ENCODE results near the gene PIP5K1C.
"Not testable (repeated sequence)": the region's sequence is repeated elsewhere in the genome, so short reads cannot be mapped to it uniquely, and the experiment has no call there.

The PIP5K1C gene

DNA sequence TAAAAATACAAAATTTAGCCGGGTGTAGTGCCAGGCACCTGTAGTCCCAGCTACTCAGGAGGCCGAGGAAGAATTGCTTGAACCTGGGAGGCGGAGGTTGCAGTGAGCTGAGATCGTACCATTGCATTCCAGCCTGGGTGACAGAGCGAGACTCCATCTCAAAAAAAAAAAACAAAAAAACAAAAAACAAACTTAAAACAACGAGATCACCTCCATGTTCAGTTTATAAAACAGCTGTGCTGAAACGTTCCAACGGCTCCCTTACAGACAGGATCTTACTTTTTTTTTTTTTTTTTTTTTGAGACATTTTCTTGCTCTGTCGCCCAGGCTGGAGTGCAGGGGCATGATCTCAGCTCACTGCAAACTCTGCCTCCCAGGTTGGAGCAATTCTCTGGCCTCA lies 71.5 kb downstream of the PIP5K1C start:
- DNase-seq (ENCODE audit: low read depth, low spot score): not testable (repeated sequence)

GRCh38 chr19:3627351-3627723 lies 72.9 kb downstream of the PIP5K1C start:
- DNase-seq (ENCODE audit: low read depth, low spot score): no peak

DNA sequence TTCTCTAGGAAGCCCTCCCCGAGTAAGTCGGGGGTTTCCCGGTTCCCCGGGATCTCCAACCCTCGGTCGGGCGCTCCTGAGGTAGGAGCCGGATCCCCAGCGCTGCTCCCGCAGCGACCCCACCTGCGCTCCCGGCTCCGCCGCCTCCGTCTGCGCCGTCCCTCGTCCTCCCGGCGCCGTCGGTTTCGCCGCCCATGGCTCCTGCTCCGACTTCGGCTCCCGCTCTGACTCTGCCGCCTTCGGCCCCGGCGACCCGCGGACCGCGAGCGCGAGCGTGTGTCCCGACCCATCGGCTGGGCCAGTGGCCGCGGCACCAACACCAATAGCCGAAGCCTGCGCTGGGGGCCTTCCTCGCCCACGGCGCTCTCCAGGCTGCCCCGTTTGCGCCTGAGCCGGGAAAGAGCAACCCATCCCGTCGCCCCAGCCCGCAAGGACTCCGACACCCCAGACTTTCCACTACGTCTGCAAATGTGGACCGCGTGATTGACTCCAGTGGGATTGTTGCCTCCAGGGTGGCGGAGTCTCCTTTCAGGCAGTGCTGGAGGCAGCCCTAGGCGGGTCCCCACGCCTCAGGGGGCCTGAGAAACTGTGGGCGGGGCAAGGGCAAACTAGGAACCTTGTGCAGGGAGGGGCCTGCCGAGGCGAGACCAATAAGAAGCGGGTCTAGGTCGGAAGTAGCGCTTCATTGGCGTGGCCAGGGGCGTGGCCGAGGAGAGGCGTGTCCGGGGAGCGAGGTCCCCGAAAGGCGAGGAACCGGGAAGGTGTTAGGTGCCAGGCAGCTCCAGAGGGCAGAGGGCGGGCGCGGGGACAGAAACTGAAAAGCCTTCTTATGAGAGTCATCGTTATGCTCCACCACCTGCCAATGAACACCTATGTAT lies 73.6 kb downstream of the PIP5K1C start, which contains the start of gene CACTIN:
CACTIN (minus strand) TSS at position 318 of the 878 bp plus-strand sequence; CDS start at position 290, 28 bp downstream.
- DNase-seq (ENCODE audit: low read depth, low spot score): peak; percentile 98

DNA sequence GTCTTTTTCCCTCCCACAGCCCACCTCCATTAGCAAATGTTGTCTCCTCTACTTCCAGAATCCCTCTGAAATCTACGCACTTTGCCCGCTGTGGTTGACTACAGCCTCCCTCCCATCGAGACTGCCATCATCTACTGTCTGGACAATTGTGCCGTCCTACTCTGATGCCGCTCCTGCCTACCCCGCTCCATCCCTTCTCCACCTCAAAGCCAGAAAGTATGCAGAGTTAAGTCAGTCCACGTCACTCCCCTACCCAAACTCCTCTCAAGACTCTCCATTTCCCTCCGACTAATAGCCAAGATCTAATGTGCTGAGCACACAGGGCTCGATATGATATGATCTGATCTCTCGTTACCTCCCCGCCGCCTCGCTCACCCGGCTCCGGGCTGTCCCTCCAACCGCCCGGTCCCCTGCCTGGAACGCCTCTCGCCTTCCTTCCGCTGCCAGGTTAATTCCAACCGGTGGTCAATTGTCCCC lies 74.2 kb downstream of the PIP5K1C start:
- no peak for DNase-seq (ENCODE audit: low read depth, low spot score)

- DNase-seq (ENCODE audit: low read depth, low spot score): no peak
Observed at GRCh38 chr19:3623716-3624115, 76.6 kb downstream of the PIP5K1C start.

GRCh38 chr19:3622224-3622623 lies 78.0 kb downstream of the PIP5K1C start:
- DNase-seq (ENCODE audit: low read depth, low spot score): no peak

DNA sequence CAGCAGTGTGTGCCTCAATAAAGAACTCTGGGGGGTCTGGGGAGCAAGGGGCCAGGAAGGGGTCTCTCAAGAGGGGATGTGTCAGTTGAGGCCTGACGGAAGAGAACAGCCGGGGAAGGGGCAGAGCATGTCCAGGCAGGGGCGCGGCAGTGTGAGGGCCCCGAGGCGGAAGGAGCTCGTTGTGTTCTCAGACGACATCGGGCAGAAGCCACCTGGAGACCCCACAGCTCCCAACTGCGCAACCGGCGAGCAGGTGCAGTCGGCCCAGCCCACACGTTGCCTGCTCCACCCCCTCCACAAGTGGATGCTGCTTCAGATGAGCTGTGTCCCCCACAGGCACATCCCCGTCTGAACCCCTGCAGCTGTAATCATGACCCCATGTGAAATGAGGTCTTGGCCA lies 78.6 kb downstream of the PIP5K1C start:
- DNase-seq (ENCODE audit: low read depth, low spot score): no peak

GRCh38 chr19:3620817-3621547 lies 79.3 kb downstream of the PIP5K1C start:
- DNase-seq (ENCODE audit: low read depth, low spot score): no peak

DNA sequence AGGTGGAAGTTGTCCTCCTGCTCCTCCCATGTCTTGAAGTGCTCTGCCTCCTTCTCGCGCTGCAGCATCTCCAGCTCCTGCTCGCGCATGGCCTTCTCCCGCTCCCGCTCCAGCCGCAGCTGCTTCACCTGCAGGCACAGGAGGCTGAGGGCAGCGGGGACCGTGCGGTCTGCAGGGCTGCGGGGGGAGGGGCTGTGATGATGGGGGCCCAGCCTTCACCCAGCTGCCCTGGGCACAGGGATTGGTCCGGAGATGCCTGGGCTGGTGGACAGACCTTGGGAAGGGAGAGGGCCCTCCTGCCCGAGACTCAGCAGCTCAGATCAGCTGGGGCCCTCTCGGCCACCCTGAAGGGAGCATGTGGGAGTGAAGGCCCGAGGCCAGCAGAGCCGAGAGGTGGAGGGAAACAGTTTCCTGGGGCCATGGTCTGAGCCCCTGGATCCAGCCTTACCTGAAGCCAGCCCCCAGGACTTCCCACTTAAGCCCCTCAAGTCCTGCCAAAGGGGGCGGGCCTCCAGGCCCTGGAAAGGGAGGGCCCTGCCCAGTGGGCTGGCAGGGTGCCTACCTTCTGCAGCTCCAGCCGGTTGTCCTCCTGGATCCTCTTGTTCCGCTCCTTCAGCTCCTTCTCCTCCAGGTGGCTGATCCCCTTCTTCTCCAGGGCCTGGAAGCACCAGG lies 80.0 kb downstream of the PIP5K1C start:
- no peak for DNase-seq (ENCODE audit: low read depth, low spot score)

DNA sequence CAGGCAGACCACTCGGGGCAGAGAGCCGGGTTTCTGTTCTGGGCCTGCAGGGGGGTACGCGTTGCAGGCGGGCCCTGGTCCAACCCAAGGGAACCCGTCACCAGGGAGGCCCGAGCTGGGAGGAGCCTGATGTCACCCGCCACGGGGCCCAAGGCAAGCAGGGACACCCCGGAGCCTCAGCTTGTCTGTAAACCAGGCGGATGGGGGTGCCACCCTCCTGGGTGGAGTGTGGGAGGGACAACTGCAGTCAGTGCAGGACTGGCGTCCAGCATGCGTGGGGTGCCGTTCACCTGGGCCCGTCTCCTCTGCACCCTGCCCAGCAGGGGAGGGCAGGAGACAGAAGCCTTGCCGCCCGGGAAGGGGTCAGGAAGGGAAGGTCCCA lies 80.6 kb downstream of the PIP5K1C start:
- DNase-seq (ENCODE audit: low read depth, low spot score): no peak

GRCh38 chr19:3618811-3619630 lies 81.2 kb downstream of the PIP5K1C start:
- DNase-seq (ENCODE audit: low read depth, low spot score): no peak

- peak; percentile 48 for DNase-seq (ENCODE audit: low read depth, low spot score)
Observed at GRCh38 chr19:3618144-3618810, 82.0 kb downstream of the PIP5K1C start.

DNA sequence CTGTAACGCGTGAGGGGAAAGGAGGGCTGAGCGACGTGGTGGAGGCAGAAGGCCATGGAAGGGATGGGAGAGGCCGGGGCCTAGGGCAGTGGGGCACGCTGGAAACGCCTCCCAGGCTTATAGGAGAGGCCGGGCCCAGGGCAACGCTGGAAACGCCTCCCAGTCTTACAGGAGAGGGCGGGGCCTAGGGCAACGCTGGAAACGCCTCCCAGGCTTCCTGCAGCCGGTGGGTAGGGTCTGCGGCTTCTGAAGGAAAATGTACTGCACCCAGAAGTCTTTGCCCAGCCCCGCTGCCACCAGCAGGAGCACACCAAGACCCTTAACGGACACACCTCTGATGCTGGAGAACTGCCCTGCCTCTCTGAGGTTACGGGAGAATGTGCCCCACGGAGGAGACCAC lies 82.8 kb downstream of the PIP5K1C start:
- peak; percentile 35 for DNase-seq (ENCODE audit: low read depth, low spot score)

DNA sequence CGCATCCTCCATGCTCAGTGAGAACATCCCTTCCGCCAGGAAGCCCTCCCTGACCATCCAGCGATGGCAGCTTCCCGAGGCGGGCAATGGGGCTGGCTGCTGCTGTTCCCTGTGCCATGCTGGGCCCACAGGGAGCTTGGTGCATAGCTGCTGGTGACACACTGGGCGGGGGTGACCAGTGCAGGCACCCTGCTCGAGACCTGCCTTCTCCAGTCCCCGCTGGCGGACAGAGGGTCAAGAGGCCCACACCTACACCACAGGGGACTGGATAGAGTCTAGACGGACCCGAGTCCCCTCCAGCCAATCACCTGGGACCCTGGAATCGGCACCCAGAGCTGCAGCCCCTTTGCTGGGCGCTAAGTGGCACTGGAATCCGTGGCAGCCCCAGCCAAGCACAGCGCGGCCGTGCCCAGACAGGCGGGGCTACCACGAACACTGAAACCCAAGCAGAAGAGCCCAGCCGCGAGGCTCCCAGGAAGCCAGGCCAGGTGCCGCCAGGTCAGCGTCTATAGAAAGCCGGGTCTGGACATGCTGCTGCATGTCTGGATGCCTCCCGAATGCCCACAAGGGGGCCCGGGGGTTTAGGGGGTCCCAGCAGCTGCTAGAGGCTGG lies 84.6 kb downstream of the PIP5K1C start:
- DNase-seq (ENCODE audit: low read depth, low spot score): no peak

DNA sequence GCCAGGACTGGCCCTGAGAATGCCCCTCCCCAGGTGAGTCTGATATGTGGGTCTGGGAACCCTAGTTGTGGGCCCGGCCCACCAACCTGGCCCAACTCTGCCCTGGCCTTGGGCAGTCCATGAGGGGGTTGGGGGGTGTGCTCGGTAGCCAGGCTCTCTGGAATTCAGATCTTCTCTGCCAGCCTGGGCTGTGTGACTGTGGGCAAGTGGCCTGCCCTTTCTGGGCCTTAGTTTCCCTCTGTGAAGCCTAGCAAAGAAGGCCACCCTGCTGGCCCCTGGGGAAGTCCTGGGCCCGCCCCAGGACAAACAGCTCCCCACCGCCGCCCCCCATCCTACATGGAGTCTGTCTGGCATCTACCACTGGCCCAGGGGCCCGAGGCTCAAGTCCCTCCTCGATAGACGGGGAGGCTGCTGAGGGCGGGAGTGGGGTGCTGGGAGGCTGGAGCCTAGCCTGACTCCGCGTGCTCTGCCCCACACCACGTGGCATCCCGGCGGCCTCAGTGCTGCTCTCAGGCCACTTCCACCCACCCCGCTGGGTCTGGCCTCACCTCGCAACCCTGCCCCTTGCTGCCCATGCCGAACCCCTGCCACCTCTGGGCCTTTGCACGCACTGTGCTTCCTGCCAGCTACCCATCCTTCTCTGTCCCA lies 85.3 kb downstream of the PIP5K1C start:
- no peak for DNase-seq (ENCODE audit: low read depth, low spot score)

- no peak for DNase-seq (ENCODE audit: low read depth, low spot score)
Observed at GRCh38 chr19:3613818-3614661, 86.2 kb downstream of the PIP5K1C start.

DNA sequence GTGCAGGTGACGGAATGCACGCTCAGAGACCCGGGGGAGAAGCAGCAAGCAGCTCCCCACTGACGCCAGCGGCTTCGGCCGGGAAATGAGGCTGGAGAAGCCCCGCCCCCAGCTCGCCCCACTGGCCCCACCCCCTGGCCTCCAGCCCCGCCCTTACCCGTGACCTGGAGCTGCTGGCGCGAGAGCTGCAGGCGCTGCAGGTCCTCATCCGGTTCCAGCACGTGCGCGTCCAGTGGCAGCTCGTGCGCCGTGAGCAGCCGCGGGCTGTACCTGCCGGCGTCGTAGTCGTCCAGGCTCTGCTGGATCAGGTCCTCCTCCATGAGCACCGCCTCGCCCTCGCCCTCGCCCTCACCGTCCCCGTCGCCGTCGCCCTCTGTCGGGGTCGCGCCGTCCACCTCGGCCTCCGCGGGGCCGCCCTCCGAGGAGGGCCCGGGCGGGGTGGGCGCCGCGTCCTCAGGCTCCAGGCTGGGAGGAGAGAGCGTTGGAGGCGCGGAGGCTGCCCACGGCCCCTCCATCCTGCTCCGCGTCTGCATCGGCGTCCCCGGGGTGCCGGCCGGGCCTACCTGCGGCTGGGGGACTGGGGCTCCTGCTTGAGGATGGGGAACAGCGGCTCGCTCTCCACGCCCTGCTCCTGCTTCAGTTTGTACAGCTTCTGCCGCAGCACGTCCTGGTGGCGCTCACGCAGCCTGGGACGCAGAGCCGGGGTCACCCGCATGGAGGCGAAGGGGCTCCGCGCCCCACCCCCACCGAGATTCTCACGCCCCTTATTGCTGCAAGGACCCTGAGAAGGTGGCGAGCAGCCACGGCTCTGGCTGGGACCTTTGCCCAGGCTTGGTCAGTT lies 87.1 kb downstream of the PIP5K1C start:
- DNase-seq (ENCODE audit: low read depth, low spot score): peak; percentile 41

DNA sequence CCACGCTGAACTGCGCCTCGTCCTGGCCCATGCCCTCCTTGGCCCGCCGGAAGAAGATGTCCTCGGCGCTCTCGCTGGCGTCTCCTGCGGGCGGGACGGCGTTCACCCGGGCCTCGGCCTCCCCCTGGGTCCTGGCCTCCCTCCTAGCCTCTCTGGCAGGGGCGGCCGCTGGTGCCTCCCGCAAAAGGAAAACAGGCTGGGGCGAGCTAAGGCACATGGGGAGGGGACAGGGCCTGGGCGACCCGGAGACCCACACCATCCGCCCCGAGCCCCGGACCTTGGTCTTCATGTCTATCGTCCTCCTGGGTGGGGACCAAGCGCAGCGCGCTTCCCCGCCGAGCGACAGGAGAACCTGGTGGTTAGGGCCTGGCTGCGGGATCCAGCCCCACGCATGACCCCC lies 87.9 kb downstream of the PIP5K1C start:
- DNase-seq (ENCODE audit: low read depth, low spot score): no peak
